HG03460 (cell line): ENCODE data around the gene UQCC2.

ENCODE experiments used
- ATAC-seq: cut with Tn5 transposase; IDR thresholded peaks from one replicate; pipeline ENCODE4 v1.9.1; 2021; ENCODE audit not compliant: unreplicated experiment

Gene UQCC2

DNA sequence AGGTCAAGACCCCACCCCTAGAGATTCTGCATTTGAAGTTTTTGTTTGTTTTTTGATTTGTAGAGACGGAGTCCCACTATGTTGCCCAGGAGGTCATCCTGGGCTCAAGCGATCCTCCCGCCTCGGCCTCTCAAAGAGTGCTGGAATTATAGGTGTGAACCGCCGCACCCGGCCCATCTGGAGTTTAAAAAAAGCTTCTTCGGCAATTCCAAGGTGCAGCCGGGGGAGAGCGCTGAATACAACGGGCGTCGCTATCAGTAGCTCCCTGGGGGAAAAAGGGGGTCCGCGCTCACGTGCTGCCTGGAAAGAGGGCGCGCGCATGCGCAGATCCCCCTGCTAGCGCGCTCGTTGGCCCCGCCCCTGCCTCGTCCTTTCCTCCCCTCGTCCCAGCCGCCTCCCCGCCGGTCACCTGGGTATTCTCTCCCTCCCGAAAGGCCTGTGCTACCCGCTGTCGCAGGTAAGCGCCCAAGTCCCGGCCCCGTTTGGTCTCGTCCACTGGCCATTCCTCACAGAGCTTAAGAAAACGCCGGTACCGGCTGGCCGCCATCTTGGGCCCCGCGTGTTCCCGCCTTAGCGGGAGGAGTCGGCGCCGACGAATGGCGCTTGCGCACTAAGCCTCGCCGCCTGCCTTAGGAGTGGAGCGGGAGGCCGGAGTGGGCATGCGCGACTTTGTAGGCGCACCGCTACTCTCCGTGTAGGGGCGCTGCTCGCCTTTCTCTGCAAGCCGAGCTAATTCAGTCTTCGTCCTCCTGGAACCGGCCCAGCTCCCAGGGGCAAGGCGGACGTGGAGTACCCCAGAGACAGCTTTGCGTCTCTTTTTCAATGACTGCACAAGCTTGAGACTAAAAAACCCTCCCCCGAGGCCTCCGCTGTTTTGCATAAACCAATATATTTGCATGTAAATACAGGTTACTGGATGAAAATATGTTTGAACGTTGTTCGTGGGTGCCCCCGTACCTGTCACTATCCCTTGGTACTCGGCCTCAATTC is at the start of gene UQCC2:
Gene UQCC2 (minus strand): TSS at position 561 of the 990 bp plus-strand sequence. CDS start 14 bp downstream, at position 547.
- ATAC-seq, result peak; percentile 82

DNA sequence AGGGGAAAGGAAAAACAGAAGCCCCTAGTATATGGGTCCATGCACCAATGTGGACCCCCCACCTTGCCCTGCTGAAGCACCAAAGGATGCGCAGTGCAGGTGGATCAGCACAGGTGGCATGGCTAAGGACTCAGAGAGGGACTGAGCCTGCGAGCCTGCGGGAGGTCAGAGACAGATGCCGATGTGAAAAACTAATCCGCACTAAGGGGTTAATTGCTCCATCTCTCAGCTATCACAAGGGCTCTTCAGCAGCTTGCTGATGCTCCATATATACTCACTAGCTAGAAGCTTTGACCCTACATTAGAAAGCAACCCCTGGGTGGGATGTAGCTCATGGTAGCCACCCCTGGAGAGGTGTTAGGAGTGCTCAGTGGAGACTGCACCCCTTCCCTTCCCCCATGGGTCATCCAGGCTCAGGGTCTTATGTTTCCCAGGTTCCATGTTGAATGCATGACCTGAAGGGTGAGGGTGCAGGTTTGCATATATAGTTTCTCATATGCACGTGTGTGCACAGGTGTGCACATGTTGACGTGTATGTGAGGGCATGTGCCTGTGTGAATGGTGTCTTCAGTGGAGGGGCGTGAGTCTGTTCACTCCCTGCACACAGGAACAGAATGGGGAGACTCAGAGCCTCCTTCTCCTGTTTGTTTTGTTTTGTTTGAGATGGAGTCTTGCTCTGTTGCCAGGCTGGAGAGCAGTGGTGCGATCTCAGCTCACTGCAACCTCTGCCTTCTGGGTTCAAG is 48.6 kb upstream of the UQCC2 start:
- ATAC-seq, result no peak

DNA sequence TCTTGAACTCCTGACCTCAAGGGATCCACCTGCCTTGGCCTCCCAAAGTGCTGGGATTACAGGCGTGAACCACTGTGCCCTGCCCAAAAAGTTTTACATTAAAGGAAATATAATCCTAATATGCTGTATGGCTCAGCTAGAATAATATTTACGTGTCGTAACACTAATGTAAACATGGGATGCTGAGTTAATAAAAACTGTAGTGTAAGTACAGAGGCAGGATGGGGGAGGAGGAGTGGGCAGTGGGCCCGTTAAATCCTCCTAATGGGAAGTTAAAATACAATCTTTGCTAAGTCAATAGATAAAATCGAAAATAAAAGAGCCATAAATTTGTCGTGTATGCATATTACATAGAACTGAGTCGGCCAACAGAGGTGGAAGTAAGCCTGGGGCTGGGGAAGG is 47.3 kb upstream of the UQCC2 start:
- no peak for ATAC-seq

DNA sequence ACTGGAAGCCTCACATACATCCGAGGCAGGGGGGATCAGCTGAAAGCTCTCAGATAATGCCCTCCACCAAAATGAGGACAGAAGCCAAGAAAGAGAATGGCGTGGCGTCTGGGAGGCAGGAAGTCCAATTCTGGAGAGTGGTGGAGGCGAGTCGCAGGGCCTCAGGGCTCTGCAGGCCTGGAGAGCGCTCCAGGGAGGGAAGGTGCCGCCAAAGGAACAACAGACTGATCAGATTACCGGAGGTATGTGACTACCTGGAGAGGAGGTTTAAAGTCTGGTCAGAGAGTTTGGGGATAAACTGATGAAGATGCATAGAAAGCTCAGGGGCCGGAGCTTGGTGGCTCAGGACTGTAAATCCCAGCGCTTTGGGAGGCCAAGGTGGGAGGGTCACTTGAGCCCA is 46.4 kb upstream of the UQCC2 start:
- ATAC-seq, result no peak

DNA sequence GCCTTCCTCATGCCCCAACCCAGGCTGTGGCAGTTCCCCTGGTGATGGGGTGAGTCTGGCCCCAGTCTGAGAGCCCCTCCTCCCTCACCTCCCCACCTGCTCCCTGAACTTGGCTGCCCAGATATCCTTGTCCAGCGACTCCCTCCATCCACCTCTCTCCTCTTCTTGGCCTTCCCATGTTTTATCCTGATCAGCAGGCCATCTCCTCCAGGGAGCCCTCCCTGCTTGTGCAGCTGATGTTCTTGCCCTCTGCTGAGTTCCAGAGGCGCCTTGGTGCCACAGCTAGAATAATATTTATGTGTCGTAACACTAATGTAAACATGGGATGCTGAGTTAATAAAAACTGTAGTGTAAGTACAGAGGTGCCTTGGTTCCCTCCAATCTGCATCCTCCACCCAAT is 45.6 kb upstream of the UQCC2 start:
- no peak for ATAC-seq

DNA sequence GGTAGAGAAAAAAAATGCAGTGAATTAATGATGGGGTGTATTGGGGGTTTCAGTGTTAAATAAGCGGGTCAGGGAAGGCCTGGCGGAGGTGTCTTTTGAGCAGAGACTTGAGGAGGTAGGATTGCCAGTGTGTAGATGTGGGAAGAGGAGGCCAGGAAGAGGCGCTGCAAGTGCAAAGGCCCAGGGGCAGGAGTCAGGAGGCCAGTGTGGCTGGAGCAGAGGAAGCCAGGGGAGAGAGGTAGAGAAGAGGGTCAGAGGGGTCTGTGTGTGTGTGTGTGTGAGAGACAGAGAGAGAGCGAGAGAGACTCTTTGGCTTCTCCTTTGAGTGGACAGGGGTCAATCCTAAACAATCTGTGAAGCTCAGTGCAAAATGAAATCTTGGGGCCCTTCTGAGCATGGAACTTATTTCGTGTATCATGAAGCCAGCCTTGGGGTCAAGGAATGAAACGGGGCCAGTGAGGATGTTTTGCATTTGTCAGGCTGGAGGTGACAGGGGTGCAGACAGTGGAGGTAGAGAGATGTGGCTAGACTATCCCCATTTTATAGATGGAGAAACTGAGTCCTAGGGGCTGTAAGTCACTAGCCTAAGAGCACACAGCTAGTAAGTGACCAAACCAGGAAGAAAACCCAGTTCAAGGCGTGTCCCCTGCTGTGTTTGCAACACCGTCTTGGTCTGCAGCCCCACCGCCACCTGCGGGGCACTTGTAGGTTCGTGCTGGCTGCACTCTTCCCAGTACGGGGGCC is 44.9 kb upstream of the UQCC2 start:
- no peak for ATAC-seq

DNA sequence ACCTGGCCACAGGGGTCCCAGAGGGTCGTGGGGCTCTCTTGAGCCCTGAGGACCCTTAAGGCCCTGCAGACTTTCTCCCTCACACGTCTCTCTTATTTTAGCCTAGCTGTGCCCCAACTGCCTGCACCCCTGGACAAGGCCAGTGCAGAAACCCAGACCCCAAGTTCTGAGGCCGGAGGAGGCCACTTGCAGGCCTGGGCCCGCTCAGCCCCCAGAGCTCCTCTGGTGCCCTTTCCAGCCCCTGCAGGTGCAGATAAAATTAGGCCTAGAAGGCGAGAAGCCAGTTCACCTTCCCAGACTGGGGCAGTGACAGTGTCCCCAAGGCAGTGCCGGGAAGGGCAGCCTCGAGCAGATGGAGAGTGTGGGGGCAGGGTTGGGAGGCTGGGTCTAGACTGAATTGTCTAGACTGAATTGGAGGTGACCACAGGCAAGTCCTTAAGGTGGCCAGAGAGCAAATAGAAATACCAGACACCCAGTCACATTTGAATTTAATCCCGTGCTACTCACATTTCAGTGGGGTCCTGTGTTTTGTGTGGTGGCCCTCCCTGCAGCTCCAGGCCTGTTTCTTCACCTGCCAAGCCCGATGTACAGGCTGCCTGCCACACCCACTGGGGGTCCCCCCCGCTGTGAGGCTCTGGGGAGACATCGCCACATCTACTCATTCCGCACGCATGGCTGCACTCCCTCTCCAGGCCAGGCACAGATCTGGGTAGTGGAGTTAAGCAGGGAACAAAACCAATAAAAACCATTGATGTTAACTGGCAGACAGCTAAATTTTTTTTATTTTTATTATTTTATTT is 43.8 kb upstream of the UQCC2 start:
- ATAC-seq, result no peak

DNA sequence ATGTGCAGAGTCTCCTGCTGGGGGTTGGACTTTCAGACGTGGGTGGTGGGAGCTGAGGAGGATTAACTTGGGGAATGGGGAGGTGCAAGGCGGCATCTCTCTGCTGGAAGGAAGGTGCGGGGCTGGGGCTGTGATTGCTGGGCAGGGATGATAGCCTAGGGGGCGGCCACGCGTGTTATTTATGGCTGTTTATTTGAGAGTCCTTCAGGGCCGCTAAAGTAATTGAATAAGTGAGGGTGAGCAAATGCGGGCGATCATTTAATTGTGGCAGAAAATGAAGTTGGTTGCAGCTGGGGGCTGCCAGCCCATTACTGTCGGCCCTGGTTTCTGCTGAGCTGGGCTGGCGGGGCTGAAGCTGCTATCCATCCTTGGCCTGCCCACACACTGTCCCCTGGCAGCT is 42.7 kb upstream of the UQCC2 start:
- no peak for ATAC-seq

DNA sequence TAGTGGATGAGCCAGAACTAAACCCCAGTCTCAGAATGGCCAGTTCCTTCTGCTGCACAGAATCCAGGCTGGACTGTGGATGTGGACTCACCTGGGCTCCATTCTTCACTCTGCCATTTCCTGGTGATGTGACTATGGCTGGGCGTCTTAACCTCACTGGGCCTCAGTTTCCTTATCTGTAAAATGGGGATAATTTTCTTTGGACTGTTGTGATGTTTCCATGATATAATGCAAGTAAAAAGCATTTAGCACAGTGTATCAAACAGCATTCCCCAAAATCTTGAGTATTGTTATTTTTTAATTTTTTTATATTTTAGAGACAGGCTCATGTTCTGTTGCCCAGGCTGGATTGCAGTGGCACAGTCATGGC is 41.1 kb upstream of the UQCC2 start:
- no peak for ATAC-seq

DNA sequence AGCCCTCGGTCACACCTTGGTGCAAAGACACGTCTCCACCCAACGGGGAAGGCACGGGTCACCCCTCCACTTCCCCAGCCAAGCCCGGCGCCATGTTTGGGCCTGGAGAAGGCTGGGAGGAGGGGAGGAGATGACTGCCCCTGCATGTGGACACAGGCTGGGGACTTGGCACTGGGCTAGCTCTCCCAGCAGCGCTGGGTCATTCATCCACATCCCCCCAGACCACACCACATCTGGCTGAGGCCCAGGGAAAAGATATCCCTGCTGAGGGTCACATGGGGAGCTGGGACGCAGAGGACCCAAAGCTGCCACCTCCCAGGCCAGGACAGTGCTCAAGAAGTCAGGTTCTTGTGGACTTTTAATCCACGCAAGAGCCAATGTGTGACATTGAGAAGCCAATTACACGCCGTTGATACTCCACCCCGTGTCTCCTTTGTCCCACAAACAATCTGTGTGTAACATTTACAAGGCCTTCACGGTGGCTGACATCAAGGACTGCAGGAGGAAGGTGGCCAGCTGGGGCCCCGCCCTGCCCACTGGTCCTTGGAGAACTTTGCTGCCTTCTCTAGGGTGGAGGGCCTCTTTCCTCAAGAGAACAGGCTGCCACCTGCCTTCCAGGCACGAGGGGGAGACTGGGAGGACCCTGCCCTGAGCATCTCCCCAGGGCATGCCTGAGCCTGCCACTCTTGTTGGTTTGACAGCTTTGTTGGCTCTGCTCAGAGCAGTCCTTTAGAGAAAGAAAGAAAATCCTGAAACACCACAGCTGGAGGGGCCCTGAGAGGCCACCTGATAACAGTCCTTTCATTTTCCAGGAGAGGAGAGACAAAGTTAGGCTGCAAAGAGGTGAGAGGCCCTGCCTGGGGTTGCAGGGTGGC is 40.5 kb upstream of the UQCC2 start:
- ATAC-seq, result no peak

DNA sequence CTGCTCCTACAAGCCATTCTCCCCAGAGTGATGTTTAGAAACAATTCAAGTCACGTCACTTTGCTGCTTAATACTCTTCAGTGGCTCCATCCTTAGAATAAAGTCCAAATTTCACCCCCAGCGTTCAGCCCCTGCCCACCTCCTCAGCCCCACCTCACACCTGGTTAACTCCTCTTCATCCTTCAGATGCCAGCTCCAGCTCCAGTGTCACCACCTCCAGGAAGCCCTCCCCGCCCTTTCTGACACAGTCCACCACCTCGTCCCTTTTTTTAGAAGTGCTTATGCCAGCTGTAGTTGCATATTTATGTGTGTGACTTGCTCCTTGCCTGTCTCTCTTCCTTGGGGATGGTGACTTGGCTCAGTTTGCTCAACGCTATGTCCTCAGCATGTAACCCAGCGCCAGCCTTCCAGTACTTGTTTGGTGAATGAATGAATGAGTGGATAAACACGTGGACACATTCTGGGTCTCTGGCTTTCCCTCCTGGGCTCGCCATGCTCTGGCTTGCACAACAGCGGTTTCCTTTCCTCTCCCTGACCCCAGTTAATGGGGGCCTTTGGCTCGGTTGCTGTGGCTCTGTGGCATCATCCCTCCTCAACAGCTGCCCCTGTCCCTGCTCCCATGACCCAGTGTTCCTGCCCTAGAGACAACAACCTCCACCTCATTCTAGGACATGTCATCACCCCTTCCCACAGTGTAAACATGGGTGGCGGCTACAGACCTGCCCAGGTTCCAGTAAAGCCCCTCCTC is 38.9 kb upstream of the UQCC2 start:
- no peak for ATAC-seq

DNA sequence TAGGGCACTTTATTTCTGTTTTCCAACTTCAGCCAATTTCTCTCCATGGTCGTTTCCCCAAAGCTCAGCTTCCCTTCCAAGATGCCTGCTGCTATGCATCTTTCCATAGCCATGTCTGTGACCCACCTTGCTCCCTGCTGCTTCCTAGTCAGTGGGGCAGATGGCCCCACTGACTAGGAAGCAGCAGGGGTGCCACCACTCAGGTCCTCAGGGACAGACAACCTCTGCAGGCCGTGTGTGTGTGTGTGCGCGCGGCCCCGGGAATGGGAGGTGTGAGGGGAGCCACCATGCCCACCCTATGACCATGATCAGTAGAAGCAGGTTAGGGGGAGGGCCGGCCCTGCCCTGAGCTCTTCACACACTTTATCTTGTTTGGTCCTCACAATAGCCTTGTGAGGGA is 37.9 kb upstream of the UQCC2 start:
- no peak for ATAC-seq

DNA sequence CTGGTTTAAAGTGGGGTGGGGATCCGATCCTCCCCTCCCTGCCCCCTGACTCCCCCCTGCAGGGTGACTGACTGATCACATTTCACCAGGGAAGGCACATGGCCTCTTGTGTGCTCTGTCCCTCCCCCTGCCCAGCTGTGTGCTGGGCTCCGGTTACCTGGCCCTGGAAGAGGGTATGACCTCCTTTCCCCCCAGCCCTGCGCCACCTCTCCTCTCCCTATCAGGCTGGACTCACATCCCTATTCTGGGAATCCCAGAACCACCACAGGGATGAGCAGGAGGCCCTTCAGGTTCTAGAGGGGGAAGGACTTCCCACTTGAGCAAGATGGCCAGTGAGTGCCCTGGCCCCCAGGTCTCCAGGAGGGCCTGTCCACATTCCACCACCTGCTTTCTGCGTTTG is 37.3 kb upstream of the UQCC2 start:
- ATAC-seq, result no peak

DNA sequence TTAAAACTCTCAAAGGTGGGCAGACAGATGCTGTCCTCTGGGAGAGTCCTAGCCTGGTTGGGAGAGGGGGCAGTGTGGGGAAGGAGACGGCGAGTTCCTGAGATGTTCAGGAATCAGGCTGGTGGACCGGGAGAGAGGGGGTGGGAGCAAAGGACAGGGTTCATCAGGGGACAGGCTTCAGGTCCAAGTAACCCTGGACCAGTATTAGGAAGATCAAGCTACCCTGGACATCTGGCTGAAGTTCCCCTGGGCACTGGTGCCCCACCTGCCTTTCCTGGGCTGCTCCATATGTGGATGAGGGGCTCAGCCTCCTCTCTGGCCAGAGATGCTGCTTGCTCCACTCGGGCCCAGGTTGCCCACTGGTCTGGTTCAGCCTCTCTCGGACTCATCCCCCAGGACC is 36.3 kb upstream of the UQCC2 start:
- ATAC-seq, result no peak

DNA sequence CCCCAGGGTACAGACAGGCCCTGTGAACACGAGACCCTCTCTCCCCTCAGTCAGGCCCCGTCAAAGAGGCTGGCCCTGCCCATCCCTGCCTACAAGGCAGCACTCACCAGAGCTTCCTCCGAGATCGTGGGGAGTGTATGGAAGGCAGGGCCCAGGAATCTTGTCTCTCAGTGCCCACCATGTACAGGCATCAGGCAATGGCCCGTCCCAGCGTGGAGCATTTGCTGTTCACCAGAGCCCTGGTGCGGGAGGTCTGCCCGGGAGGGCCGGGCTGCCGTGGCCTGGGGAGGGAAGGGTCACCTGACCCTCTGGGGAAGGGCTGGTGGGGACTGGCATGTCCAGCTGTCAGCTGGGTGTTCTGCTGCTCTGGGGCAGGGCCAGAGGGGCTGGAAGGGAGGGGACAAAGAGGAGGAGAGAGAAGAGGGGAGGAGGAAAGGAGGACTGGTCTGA is 35.2 kb upstream of the UQCC2 start, which contains the start of gene IP6K3:
Gene IP6K3 (minus strand): TSS at position 255 of the 450 bp plus-strand sequence. CDS start 11,429 bp downstream, outside the sequence.
- ATAC-seq, result no peak

DNA sequence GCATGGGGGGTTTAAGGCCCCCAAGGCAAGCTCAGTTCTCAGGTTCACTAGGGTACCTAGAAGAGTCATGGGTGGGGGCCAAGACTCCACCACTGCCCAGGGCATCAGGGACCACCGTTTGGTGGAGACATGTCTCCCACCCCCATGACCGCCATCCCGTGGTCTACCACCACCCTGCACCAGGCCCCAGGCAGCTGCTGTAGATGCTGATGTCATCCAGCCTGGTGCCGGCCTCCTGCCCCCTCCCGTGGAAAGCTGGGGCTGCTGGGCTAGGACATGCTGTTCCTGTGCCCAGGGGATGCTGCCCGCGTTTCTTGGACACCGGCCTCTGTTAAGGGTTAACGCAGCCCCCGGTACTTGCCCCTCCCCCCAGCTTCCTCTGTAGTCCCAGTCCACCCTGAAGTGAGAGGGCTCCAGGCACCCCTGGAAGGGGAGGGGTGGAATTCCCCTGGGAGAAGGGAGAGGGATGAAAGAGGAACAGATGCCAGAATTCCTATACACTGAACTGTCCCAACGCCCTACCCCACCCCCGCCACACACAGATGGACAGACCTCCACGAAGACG is 34.6 kb upstream of the UQCC2 start:
- ATAC-seq, result no peak

DNA sequence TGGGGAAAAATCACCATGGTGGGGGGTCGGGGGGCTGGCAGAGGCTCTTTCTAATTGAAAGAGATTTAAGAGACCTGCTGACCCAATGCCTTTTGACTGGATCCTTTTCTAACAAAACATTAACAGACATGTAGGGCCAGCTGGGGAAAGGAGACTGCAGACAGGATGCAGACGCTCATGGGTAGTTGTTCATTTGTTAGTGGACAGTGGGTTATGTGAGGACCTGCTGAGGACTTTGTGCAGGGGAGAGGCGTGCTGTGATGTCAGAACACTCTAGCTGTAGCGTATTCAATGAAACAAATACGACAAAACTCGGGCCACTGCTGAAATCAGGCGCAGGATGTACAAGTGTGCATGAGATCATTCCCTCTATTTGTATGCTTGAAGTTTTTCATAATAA is 34.0 kb upstream of the UQCC2 start:
- no peak for ATAC-seq

DNA sequence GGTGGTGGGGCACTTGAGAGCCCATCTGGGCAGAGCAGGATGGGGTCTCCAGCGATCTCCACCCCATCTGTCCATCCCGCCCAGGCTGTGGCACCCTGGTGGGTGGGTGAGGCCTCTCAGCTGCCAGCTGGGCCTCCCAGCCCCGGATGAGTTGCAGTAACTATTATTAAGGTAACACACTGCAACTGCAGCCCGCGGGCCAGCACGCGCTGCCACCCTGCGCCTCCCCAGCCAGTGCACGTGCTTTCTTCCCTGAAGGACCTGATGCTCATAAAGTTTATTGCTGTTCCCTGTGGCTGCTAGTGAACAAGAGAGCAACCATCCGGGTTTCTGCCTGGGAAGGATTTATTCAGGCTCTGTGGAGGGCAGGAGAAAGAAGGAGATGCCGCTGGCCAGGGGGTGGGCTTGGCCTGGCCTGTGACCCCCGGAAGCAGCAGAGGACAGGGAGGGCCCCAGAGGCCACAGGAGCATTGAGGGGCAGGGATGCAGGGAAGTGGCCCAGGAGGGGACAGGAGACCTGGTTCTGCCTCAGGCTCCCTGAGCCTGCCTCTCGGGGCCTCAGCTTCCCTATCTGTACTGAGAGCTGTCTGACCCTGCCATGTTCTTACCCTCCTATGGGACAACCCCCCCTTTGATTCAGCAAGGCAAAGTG is 33.5 kb upstream of the UQCC2 start:
- ATAC-seq, result no peak
